GM21526 (cell line): ENCODE measurements around the gene MBTPS2.
"Not testable (repeated sequence)": the region's sequence is repeated elsewhere in the genome, so short reads cannot be mapped to it uniquely, and the experiment has no call there.

ENCODE experiments used
- ATAC-seq: cut with Tn5 transposase; IDR thresholded peaks from one replicate; pipeline ENCODE4 v1.9.1; 2021; ENCODE audit warnings: moderate library complexity; ENCODE audit not compliant: unreplicated experiment, low FRiP score

The MBTPS2 gene

DNA sequence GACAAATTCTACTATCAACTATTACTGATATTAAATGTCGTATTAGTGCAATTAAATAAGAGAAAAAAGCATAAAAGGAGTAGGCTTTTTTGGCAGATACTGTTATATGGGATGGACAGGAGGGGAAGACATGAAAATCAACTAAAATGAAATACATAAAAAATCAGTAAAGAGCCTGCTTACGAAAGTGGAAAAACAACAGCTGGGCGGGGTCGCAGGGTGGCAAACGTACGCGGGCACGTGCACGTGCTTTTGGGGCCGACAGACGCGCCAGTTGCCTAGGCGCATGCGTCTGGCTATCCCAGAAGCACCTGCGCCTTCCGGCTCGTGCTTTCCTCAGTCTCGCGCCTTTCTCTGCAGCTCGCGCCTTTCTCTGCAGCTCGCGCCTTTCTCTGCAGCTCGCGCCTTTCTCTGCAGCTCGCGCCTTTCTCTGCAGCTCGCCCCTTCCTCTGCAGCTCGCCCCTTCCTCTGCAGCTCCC is 16.6 kb downstream of the MBTPS2 start, which contains the start of gene YY2:
Gene YY2, plus strand, starts transcription at position 51 of the 479 bp plus-strand sequence. CDS start 498 bp downstream, outside the sequence.
- no peak for ATAC-seq

DNA sequence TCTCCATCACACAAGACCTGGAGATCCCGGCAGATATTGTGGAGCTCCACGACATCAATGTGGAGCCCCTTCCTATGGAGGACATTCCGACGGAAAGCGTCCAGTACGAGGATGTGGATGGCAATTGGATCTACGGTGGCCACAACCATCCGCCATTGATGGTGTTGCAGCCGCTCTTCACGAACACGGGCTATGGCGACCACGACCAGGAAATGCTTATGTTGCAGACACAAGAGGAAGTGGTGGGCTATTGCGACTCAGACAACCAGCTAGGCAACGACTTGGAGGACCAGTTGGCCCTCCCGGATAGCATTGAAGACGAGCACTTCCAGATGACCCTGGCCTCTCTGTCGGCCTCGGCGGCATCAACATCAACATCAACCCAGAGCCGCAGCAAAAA is 17.1 kb downstream of the MBTPS2 start:
- ATAC-seq = no peak

DNA sequence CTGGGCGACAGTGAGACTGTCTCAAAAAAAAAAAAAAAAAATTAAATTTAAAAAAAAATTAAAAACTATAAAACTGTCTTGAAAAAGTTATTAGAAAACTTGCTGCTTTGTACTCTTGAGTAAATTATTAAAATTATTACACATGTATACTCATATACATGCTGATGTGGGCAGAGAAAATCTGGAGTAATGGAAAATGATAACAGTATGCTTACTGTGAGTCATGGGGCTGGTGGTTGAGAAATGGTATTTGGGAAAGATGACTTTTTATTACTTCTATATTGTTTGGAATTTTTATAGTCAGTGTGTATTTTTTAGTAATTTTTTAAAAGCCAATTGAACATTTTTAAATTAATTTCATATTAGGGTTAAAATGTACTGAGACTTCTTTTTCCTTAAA is 23.8 kb downstream of the MBTPS2 start:
- ATAC-seq = no peak

- no peak for ATAC-seq
Observed at GRCh38 chrX:21865436-21865835, 26.0 kb downstream of the MBTPS2 start.

GRCh38 chrX:21870494-21870893 is 31.1 kb downstream of the MBTPS2 start:
- no peak for ATAC-seq

DNA sequence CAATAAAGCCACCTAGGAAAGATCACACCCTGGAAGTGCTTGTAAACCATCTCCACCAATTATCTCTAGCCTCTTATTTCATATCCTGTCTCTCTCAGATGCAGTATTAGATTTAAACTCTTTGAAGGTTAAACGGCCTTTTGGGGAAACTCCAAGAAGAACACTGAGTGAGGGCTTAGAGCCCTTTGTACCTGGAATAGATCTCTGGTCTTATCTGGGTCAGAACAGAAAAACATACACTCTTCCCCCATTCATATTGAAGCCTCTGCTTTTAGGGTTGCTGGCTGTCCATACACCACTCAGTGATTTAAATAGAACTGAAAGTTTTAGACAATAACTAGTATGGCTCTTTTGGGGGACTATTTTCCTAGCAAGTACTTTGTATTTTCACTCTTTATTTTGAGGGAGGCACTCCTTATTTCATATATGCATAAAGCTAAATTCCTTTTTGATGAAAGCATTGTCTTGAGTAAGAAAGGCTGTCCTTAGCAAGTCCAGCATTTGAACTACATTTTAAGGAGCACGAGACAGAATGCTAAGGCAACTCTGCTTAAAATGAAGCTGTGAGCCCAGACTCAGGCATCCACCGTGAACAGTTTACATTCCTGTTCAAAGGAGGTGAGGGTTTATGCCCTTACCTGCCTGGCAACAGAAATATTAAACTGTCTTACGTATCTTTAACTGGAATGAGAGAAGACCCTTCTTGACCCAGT is 33.8 kb downstream of the MBTPS2 start:
- ATAC-seq = no peak

GRCh38 chrX:21874182-21874581 is 34.8 kb downstream of the MBTPS2 start:
- not testable (repeated sequence) for ATAC-seq

DNA sequence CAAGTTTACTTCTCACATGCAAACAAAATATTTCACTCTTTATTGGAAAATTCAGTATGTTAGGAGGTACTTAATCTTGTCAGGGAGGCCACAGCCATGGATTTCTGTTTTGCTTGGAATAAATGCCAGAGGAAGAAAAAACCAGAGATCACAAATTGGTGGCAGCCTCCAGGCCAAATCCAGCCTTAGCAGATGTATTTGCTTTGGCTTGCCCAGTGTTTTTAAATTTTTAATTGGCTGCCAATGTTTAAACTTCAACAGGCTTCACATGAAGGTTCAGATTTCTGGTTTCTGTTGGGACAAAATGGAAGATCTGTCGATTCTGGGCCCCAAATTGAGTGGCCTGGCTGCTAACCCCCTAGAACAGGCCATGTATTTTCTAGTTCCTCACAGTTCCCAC is 35.6 kb downstream of the MBTPS2 start:
- no peak for ATAC-seq

DNA sequence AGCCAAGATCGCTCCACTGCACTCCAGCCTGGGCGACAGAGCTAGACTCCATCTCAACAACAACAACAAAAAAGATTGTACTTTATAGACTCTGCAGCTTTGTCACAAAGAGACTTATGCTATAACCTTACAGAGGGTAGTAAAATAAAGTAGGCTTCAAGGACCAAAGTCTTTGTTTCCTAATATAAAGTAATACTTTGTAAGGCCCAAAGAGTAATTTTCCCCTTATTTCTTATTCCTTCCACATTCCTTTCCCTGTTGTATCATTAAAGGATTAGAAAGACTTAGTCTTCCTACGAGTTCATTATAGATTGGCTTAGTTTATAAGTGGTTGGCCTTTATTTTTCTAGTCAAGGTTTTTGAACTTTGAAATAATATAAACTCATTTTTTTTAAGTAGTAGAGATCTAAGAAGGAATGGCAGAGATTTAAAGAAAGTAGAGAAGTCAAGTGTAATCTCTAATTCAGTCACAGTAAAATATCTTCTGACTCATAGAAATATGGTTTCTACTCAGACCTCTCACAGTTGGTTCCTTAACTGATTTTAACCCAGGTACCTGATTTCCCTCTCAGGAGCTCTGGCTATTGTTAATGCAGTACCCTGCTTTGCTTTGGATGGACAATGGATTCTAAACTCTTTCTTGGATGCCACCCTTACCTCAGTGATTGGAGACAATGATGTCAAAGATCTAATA is 42.6 kb downstream of the MBTPS2 start:
- ATAC-seq = no peak

DNA sequence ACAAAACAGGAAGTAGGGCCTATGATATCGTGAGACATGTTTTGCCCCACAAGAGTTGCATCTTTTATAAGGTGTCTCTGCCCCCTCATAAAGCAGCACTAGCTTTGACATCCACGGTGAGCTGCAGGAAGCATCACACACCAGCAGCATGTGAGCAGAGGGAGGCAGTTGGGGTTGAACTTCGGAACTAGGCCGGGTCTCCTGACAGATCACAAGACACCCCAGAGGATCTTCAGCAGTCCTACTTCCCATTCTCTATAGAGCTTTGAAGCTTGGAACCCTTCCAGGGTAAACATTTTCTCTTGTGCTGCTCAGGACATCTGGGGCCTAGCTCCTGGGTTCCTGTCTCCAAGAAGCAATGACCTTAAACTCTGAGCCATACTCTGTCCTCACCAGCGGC is 43.8 kb downstream of the MBTPS2 start:
- no peak for ATAC-seq

DNA sequence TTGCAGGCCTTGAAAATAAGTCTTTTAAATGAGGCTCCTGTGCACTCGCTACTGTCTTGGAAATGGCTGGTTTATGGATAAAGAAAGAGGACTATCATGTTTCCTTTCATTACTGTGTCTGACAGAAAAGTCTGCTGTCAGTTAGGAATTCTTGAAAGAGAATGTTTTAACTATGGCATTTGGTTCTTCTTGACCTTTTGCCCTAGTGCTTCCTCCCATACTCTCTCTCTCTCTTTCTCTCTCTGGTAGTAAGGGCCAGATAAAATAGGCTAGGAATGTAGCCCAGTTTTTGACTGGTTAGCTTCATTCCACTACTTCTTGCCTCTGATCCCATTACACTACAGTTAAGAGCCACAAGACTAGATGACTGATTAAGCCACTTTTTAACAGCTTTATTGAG is 46.2 kb downstream of the MBTPS2 start:
- ATAC-seq = no peak

GRCh38 chrX:21905313-21905712 is 65.9 kb downstream of the MBTPS2 start:
- no peak for ATAC-seq

DNA sequence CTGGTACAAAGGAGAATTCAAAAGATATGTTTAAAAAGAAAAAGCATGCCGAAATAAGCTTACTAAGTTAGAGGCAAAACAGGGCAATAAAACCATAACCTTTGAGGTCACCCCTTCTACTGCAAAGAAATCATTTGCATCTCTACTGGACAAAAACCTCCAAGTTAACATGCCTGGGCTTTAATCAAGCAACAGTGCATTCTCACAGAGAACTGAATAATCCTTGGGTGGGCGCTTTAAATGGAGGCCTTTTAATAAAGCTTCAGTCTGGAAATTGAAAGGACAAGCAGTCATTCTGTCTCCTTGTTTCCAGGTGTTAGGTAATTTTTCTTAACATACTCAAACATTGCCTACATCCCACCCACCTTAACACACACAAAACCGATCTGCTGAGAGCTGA is 66.5 kb downstream of the MBTPS2 start:
- no peak for ATAC-seq

DNA sequence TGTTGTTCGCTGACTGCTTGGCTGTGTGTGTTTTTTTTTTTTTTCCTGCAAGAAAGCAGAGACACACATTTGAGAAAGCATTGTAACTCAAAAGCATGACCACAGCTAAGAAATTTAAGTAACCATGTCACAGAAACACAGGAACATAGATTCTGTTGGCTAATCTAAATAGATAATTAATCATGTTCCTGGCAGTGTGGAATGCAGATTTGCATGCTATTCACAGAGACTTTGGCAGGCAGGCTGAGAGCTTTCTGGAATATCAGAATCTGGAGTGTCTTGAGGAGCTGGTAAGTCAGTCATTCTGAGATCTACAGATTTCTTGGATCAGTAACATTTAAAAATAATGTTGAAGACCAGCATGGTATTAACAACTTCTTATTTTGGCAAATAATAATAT is 67.8 kb downstream of the MBTPS2 start:
- no peak for ATAC-seq

DNA sequence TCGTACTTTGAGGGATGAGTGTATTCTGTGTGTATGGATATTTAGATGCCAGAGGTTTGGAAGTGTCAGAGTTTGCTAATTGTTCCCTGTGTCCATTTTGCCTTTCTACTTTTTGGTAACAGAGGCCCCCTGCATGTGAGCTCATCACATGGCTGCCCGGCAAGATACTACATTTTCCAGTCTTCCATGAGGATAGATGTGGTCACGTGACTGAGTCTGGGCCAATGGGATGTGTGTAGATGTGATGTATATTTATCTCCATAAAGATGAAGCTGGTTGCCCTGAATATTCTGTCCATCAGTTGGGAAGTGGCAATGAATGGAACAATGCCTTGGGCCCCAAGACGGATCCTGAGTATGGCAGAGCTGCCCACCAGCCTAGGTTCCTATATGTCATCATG is 72.1 kb downstream of the MBTPS2 start:
- ATAC-seq = no peak

DNA sequence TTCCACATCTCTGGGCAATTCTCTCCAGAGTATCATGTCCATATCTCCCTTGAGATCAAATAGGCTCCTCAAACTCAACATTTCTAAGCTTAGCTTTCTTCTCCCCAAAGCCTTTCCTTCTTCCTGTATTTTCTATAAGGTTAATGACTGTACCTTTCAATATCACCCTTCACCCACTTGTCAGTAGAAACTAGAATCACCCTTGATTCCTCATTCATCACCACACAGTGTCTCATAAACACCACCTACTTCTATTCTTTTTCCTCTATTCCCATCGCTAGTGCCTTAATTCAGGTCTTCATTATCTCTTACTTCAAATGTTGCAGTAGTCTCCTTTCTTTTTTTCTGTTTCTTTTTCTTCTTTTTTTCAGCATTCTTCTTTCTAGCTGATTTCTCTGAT is 72.8 kb downstream of the MBTPS2 start:
- no peak for ATAC-seq

GRCh38 chrX:21912989-21913388 is 73.6 kb downstream of the MBTPS2 start:
- ATAC-seq = no peak

DNA sequence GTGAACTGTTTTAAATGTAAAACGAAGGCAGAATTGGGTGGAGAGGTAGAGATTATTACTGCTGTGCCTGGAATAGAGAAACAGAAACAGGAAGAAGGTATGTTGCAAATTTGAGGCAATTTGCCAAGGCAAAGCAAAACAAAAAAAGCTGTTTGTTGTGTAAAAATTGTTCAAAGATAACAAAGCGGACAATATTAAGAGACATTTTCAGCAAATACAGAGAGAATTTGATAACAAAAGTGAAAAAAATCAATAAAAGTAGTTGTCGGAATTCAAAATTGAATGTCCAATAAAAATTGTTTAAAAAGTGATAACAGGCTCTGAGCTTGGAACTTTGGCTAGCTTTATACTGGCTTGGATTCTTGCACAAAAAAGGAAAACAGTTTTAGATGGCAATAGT is 86.7 kb downstream of the MBTPS2 start:
- no peak for ATAC-seq

DNA sequence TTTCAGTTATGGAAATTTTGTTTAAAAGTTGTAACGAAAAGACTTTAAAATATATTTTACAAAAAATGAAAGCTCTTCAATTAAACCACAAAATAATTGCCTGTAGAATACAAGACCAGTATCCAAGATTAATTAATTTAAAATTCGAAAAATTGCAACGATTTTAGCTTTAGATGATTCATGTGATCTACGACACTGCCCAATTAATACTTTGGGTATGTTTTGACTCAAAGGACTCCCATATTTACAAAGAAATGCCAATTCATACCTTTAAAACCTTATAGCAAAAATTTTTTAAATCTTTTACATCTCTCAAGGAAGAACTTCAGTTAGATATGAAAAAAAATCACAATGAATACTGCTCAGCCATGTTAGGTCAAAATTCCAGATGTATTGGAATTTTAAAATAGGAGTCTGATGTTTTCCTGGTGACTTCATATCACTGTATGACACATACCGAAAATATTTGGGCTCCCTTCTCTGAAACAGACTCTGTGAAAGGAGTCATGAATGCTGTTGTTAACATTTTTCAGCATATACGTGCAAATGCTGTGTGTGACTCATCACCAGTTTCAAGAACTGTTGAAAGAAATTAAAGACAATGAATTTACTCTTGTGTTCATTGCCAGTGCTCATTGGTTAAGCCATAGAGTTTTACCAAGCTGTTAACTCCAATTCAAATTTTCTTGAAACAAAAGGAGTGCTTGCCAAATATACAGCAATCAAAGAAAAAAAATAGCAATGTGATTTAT is 87.3 kb downstream of the MBTPS2 start:
- no peak for ATAC-seq

GRCh38 chrX:21929209-21929608 is 89.8 kb downstream of the MBTPS2 start:
- no peak for ATAC-seq

GRCh38 chrX:21930986-21931385 is 91.6 kb downstream of the MBTPS2 start:
- no peak for ATAC-seq
